ENCODE measurements around the gene TMED7. TPM values are rescaled to one million over a fixed set of nuclear protein-coding genes. Genes with fewer than 3 reads are reported as not detected.

Gene TMED7
- total and polyA plus RNA-seq, 5 donors from 2014 or later = 31.2 to 50.2 (median 35.3) TPM

DNA sequence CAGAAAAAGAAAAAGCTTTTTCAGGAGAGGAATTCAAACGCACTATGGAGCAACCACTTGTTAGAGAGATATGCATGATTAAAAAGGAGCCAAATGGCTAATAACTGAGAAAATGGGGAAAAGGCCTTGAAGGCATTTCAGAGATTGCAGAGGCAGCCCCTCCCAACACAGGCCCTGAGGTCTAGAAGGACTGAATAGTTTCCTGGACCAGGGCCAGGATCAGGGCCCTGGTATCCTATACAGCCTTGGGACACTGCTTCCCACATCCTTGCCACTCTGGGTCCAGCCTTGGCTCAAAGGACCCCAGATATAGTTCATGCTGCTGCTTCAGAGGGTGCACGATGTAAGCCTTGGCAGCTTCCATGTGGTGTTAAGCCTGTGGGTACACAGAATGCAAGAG is 60.6 kb downstream of the TMED7 start:
- H3K4me1 Mint-ChIP-seq = no peaks in the 10 kb centered on the region
- no peaks in the 10 kb centered on the region for H3K36me3 Mint-ChIP-seq
- peaks cover 0 to 5% (median 0%) of the 10 kb centered on the region in 7 donors for H3K9me3 Mint-ChIP-seq
- no peak for DNase-seq
- Histone ChIP-seq H3K27me3 (ENCODE audit: control insufficient read depth, insufficient read depth, low read length) (peaks cover 13% of the 10 kb centered on the region), H3K9me3 (ENCODE audit: control insufficient read depth in 2 of 2, low read length in 2 of 2) (no peaks in the 10 kb centered on the region), H3K27ac (ENCODE audit: insufficient read depth, low read length, poor library complexity, severe bottlenecking) (no peak overlapping the region), H3K36me3 (ENCODE audit: control insufficient read depth, insufficient read depth, low read length) (no peaks in the 10 kb centered on the region), H3K4me3 (ENCODE audit: low read depth, low read length) (no peak overlapping the region), H3K4me1 (ENCODE audit: control insufficient read depth, insufficient read depth, low read length, poor library complexity, severe bottlenecking) (no peaks in the 10 kb centered on the region)
- peaks cover 21% of the 10 kb centered on the region for H3K27me3 Mint-ChIP-seq
- ATAC-seq (ENCODE audit: low read depth in 2 of 2) = no peak
- H3K4me3 Mint-ChIP-seq = no peak overlapping the region
- no peak overlapping the region for H3K27ac Mint-ChIP-seq

Other genes with a start within 250 kb of the TMED7 start
- 40.1 TPM for gene FEM1C, start 81.3 kb downstream of the TMED7 start, total RNA-seq
- gene FEM1C, start 81.3 kb downstream of the TMED7 start, polyA plus RNA-seq = 1 to 10 TPM in 3 of 4 donors, under 1 TPM in 1; 0.65 to 3.8 (median 3.1) TPM
- gene TICAM2, start 23.6 kb downstream of the TMED7 start, total RNA-seq = 0.67 TPM
- gene TICAM2, start 23.6 kb downstream of the TMED7 start, polyA plus RNA-seq = under 1 TPM in 2 of 4 donors, not detected in 2; 0.25 to 0.29 TPM
- gene CDO1, start 190.6 kb upstream of the TMED7 start, total RNA-seq = 1.7 TPM
- gene CDO1, start 190.6 kb upstream of the TMED7 start, polyA plus RNA-seq = under 1 TPM in 2 of 4 donors, not detected in 2; 0.16 to 0.24 TPM
- gene ATG12, start 215.5 kb upstream of the TMED7 start, total RNA-seq = 64.0 TPM
- gene ATG12, start 215.5 kb upstream of the TMED7 start, polyA plus RNA-seq = 100 to 1,000 TPM; 107 to 149 (median 124) TPM
- gene AP3S1, start 215.9 kb upstream of the TMED7 start, total RNA-seq = 39.5 TPM
- gene AP3S1, start 215.9 kb upstream of the TMED7 start, polyA plus RNA-seq = 10 to 100 TPM; 55.9 to 77.5 (median 63.3) TPM